ENCODE measurements around the gene SSB. TPM values are rescaled to one million over a fixed set of nuclear protein-coding genes. Genes with fewer than 3 reads are reported as not detected.

The SSB gene
- total and polyA plus RNA-seq, 9 of the 15 experiments (the other 6 are each of a cell fraction or from before 2014, with no cell fraction given) = 317 to 849 (median 515) TPM

GRCh38 chr2:169827272-169828140, 28.8 kb downstream of the SSB start, which contains the start of gene UBR3 (continued):
- TF ChIP-seq ZBTB7A (IDR thresholded peaks at IDR 0.05; ENCODE audit: borderline replicate concordance, control insufficient read depth, low read depth, low read length) = peak; percentile 83; the same call in 1 of the 2 replicates
- TF ChIP-seq ZNF24 (IDR thresholded peaks at IDR 0.05) = peak; percentile 48; the same call in 1 of the 2 replicates
- no peak; the same call in 1 of the 2 replicates for TF ChIP-seq RUNX1 (IDR thresholded peaks at IDR 0.05; ENCODE audit: low read depth)
- no peak for TF ChIP-seq KLF6 (CRISPR knock-in tag; IDR thresholded peaks at IDR 0.05; ENCODE audit: borderline replicate concordance)
- peak; percentile 90 for TF ChIP-seq RB1 (IDR thresholded peaks at IDR 0.05; ENCODE audit: low read depth)
- TF ChIP-seq ZHX1 (conservative IDR thresholded peaks at IDR 0.05; ENCODE audit: low read length) = peak; percentile 79; the same call in 1 of the 2 replicates
- TF ChIP-seq SAFB (IDR thresholded peaks at IDR 0.05; ENCODE audit: borderline replicate concordance, low read depth, low read length) = no peak
- peak; percentile 91; the same call in 1 of the 2 replicates for TF ChIP-seq KAT7 (CRISPR knock-in tag; IDR thresholded peaks at IDR 0.05; ENCODE audit: borderline replicate concordance)
- no peak for TF ChIP-seq ZNF449 (CRISPR knock-in tag; IDR thresholded peaks at IDR 0.05)
- TF ChIP-seq CHD1 (IDR thresholded peaks at IDR 0.05; ENCODE audit: low read length) = peak; percentile 78
- TF ChIP-seq SMAD3 (CRISPR knock-in tag; conservative IDR thresholded peaks at IDR 0.05) = no peak
- TF ChIP-seq AFF1 (IDR thresholded peaks at IDR 0.05; ENCODE audit: low read depth in 1 of 2, partially characterized antibody in 2 of 2) = no peak
- TF ChIP-seq GABPB2 (CRISPR knock-in tag; conservative IDR thresholded peaks at IDR 0.05) = no peak
- TF ChIP-seq ZBTB9 (CRISPR knock-in tag; IDR thresholded peaks at IDR 0.05) = 0 out of 2 replicates have a peak, but pooled peaks have one; percentile 5
- TF ChIP-seq NONO (IDR thresholded peaks at IDR 0.05; ENCODE audit: low read depth in 2 of 2, low read length in 1 of 2) = peak; percentile 87 to 91
- no peak for TF ChIP-seq ZNF239 (CRISPR knock-in tag; IDR thresholded peaks at IDR 0.05)
